ENCODE data around the gene SOCS7.

SOCS7 gene

DNA sequence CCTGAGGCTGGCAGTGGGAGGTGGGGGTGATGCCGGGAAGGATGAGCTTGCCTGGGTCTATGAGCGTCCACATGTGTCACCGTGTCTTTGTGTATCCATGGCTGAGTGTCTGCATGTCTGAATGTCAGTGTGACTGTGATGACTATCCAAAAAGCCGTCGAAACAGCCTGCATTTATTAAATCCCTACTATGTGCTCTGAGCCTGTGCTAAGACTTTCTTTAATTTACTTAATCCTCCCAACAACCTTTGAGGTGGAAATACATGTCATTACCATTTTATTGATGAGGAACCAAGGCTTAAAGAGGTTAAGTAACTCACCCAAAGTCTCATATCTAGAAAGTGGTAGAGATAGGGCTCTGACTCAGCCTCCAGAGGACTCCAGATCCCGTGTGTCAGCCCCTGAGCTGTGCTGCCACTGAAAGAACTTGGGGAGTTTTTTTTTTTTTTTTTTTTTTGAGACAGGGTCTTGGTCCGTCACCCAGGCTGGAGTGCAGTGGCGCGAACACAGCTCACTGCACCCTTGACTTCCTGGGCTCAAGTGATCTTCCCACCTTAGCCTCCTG is 96.6 kb downstream of the SOCS7 start:
- Histone ChIP-seq H3K9ac (ENCODE audit: low read length in 5 of 5) (peak overlapping the region in 1 of 5 donors; percentile 36), H3K4me3 (ENCODE audit: low read depth in 1 of 5, low read length in 5 of 5) (no peak overlapping the region), H3K36me3 (ENCODE audit: control insufficient read depth in 5 of 5, insufficient read depth in 5 of 5, low read length in 5 of 5) (no peaks in the 10 kb centered on the region), H3K27me3 (ENCODE audit: control insufficient read depth in 5 of 5, insufficient read depth in 4 of 5, low read length in 5 of 5) (peaks cover 4 to 11% (median 4%) of the 10 kb centered on the region in 5 donors), H3K9me3 (ENCODE audit: control insufficient read depth in 5 of 5, low read length in 5 of 5) (no peaks in the 10 kb centered on the region), H3K4me1 (ENCODE audit: control insufficient read depth in 5 of 5, insufficient read depth in 5 of 5, low read length in 5 of 5) (peaks cover 3 to 65% (median 42%) of the 10 kb centered on the region in 5 donors), H3K27ac (ENCODE audit: low read depth, low read length) (no peak overlapping the region)

DNA sequence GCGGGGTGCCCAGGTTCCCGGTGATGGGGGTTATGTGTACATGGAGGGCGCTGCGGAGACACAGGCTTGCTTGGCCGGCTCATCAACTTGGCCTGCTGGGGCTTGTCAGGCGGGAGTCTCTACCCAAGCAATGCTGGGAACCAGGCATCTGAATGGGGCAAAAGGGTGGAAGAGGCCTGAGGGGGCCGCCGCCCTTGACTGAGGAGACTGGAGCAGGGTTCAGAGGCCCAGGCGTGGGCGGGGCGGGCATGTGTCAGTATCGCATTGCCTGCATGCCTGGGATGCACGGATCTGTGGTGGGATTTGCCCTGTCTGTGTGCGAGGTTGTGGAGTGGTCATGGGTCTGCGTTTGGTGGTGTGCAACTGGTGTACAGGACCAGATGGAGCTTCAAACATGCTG is 97.7 kb downstream of the SOCS7 start:
- Histone ChIP-seq H3K27me3 (ENCODE audit: control insufficient read depth in 5 of 5, insufficient read depth in 4 of 5, low read length in 5 of 5) (peaks cover 4 to 12% (median 4%) of the 10 kb centered on the region in 5 donors), H3K9me3 (ENCODE audit: control insufficient read depth in 5 of 5, low read length in 5 of 5) (no peaks in the 10 kb centered on the region), H3K27ac (ENCODE audit: low read depth, low read length) (peak overlapping the region; percentile 57), H3K36me3 (ENCODE audit: control insufficient read depth in 5 of 5, insufficient read depth in 5 of 5, low read length in 5 of 5) (no peaks in the 10 kb centered on the region), H3K9ac (ENCODE audit: low read length in 5 of 5) (no peak overlapping the region), H3K4me1 (ENCODE audit: control insufficient read depth in 5 of 5, insufficient read depth in 5 of 5, low read length in 5 of 5) (peaks cover 3 to 63% (median 39%) of the 10 kb centered on the region in 5 donors), H3K4me3 (ENCODE audit: low read depth in 1 of 5, low read length in 5 of 5) (no peak overlapping the region)

DNA sequence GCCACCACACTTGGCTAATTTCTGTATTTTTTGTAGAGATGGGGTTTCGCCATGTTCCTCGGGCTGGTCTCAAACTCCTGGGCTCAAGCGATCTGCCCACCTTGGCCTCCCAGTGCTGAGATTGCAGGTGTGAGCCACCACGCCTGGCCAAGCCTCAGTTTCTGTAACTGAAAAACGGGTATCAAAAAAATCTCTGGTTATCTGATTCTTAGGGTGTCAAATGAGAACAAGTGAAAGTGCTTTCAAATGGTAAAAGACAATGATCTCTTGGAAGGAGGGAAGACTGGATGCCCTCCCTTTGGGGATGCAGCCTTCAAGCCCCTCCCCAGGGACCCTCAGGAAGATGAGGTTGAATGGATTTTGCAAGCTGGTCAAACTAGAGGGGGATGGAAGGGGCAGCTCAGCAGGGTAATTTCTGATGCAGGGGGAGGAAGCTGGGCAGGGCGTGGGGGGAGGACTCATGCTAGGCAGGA is 98.9 kb downstream of the SOCS7 start:
- H3K9ac ChIP-seq (ENCODE audit: low read length in 5 of 5) = no peak overlapping the region
- H3K36me3 ChIP-seq (ENCODE audit: control insufficient read depth in 5 of 5, insufficient read depth in 5 of 5, low read length in 5 of 5) = no peaks in the 10 kb centered on the region
- H3K27ac ChIP-seq (ENCODE audit: low read depth, low read length) = peak overlapping the region; percentile 57
- H3K9me3 ChIP-seq (ENCODE audit: control insufficient read depth in 5 of 5, low read length in 5 of 5) = no peaks in the 10 kb centered on the region
- no peak overlapping the region for H3K4me3 ChIP-seq (ENCODE audit: low read depth in 1 of 5, low read length in 5 of 5)
- H3K27me3 ChIP-seq (ENCODE audit: control insufficient read depth in 5 of 5, insufficient read depth in 4 of 5, low read length in 5 of 5) = peaks cover 4 to 12% (median 4%) of the 10 kb centered on the region in 5 donors
- H3K4me1 ChIP-seq (ENCODE audit: control insufficient read depth in 5 of 5, insufficient read depth in 5 of 5, low read length in 5 of 5) = peaks cover 3 to 71% (median 47%) of the 10 kb centered on the region in 5 donors

DNA sequence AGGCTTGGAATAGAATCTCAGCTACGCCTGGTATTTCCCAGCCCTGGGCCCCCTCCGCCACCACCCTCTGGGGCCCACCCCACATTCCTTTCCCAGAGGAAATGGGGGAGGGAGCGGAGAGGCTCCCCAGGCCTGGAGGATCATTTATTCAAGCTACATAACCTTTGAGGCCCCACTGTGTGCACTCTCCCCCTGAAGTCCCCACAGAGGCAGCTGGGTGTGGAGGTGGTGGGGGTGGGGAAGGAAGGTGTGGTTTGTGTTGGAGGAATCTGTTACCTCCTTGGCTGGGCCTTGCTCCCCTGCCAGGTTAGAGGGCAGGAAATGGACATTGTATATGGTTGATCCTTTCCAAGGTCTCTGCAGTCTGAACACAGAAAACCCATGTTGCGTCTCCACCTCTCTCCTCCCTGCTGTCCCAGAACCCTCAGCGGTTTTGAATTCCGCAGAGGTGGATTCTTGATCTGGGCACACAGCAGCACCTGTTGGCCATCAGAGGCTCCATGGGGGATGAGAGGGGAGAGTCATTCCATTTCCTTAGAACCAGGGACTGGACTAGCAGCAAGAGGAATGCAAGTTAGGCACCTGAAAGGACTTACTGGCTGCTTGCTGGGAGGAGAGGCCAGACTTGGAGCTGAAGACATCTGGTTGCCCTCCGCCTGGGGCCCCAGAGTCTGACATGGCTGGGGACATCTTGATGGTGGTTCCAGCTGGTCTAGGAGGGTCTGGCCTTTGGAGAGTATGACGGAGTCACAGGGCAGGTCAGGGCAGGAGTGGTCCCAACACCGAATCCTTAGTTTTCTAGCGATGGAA is 99.6 kb downstream of the SOCS7 start:
- Histone ChIP-seq H3K4me1 (ENCODE audit: control insufficient read depth in 5 of 5, insufficient read depth in 5 of 5, low read length in 5 of 5) (peaks cover 4 to 78% (median 47%) of the 10 kb centered on the region in 5 donors), H3K9me3 (ENCODE audit: control insufficient read depth in 5 of 5, low read length in 5 of 5) (no peaks in the 10 kb centered on the region), H3K4me3 (ENCODE audit: low read depth in 1 of 5, low read length in 5 of 5) (peak overlapping the region in 3 of 5 donors; percentile 29 to 48 (median 40)), H3K9ac (ENCODE audit: low read length in 5 of 5) (peak overlapping the region in 1 of 5 donors; percentile 39), H3K36me3 (ENCODE audit: control insufficient read depth in 5 of 5, insufficient read depth in 5 of 5, low read length in 5 of 5) (no peaks in the 10 kb centered on the region), H3K27ac (ENCODE audit: low read depth, low read length) (peak overlapping the region; percentile 57), H3K27me3 (ENCODE audit: control insufficient read depth in 5 of 5, insufficient read depth in 4 of 5, low read length in 5 of 5) (peaks cover 4 to 12% (median 4%) of the 10 kb centered on the region in 5 donors)

DNA sequence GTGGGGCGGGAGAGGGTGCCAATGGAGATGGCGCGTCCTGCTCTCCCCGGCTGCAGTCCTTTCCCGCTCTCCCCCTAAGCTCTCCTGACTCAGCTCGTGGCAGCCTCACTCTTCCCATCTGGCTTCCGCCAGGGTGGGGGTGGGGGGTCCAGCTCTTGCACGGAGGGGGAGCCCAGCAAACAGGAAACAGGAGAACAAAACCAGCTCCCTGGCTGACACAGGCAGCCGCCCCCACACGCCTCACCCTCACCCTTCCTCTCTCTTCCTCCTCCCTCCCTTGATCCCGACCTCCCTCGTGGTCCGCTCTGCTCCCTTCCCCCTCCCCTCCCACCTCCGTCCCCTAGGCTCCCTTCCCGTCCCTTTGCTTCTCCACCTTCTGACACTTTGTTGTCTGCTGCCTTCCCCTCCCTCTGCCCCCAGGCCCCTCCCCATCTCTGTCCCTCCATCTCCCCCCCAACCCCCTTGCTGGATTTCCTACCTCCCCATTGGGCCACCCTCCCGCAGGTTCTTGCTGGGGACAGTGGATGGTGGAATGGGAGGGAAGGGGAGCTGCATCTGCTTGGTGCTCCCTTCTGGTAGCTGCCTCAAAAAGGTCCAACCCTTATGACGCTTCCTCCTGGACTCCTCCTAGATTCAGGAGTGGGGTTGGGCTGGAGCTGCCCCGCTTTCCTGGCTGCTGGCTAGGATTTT is 100.3 kb downstream of the SOCS7 start:
- peak overlapping the region; percentile 57 for H3K27ac ChIP-seq (ENCODE audit: low read depth, low read length)
- peaks cover 4 to 12% (median 4%) of the 10 kb centered on the region in 5 donors for H3K27me3 ChIP-seq (ENCODE audit: control insufficient read depth in 5 of 5, insufficient read depth in 4 of 5, low read length in 5 of 5)
- no peaks in the 10 kb centered on the region for H3K9me3 ChIP-seq (ENCODE audit: control insufficient read depth in 5 of 5, low read length in 5 of 5)
- H3K36me3 ChIP-seq (ENCODE audit: control insufficient read depth in 5 of 5, insufficient read depth in 5 of 5, low read length in 5 of 5) = no peaks in the 10 kb centered on the region
- peaks cover 5 to 80% (median 47%) of the 10 kb centered on the region in 5 donors for H3K4me1 ChIP-seq (ENCODE audit: control insufficient read depth in 5 of 5, insufficient read depth in 5 of 5, low read length in 5 of 5)
- H3K4me3 ChIP-seq (ENCODE audit: low read depth in 1 of 5, low read length in 5 of 5) = peak overlapping the region in 2 of 5 donors; percentile 40 to 48
- peak overlapping the region in 1 of 5 donors; percentile 39 for H3K9ac ChIP-seq (ENCODE audit: low read length in 5 of 5)

DNA sequence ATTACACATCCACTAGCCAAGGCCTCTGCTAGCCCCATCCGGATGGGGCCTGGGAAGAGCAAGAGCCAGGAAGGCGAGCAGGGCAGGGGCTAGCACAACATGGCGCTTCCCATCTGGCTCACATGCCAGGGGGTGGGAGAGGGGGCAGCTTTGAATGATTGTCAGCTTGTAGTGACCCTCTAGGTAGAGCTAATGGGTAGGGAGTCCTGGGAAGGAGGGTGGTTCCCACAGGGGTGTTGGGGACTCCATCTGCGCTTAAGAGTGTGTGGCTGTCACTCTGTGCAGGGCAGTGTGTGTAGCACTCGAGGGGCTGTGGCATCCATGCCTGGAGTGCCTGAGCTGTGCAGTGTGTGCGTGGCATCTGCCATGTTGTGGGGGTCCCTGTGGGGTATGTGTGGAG is 101.1 kb downstream of the SOCS7 start:
- Histone ChIP-seq H3K9ac (ENCODE audit: low read length in 5 of 5) (no peak overlapping the region), H3K4me3 (ENCODE audit: low read depth in 1 of 5, low read length in 5 of 5) (peak overlapping the region in 3 of 5 donors; percentile 50 to 58 (median 56)), H3K4me1 (ENCODE audit: control insufficient read depth in 5 of 5, insufficient read depth in 5 of 5, low read length in 5 of 5) (peaks cover 6 to 76% (median 42%) of the 10 kb centered on the region in 5 donors), H3K9me3 (ENCODE audit: control insufficient read depth in 5 of 5, low read length in 5 of 5) (no peaks in the 10 kb centered on the region), H3K27me3 (ENCODE audit: control insufficient read depth in 5 of 5, insufficient read depth in 4 of 5, low read length in 5 of 5) (peaks cover 4 to 12% (median 4%) of the 10 kb centered on the region in 5 donors), H3K27ac (ENCODE audit: low read depth, low read length) (peak overlapping the region; percentile 57), H3K36me3 (ENCODE audit: control insufficient read depth in 5 of 5, insufficient read depth in 5 of 5, low read length in 5 of 5) (peaks cover 0 to 3% (median under 1%) of the 10 kb centered on the region in 5 donors)

DNA sequence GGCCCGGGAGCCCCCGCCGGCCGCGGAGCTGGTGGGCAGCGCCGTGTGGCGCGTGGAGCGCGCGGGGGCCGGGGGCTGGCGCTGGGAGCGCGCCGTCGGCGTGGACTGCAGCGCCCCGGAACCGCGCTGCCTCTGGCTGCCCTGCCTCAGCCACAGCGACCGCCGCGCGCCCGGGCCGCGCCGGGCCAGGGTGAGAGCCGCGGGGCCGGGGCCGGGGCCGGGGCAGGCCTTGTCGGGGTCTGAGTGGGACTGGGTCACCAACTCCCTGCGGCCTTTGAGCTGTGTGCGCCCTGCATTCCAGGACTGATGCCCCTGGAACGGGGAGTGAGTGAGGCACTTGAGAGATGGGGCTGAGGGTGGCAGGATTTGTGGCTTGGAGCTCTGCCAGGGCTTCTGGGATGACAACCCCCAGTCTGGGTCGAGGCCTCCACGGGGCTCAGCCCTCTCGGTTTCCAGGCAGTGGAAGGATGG is 102.3 kb downstream of the SOCS7 start:
- Histone ChIP-seq H3K27ac (ENCODE audit: low read depth, low read length) (no peak overlapping the region), H3K36me3 (ENCODE audit: control insufficient read depth in 5 of 5, insufficient read depth in 5 of 5, low read length in 5 of 5) (peaks cover 0 to 16% (median 13%) of the 10 kb centered on the region in 5 donors), H3K27me3 (ENCODE audit: control insufficient read depth in 5 of 5, insufficient read depth in 4 of 5, low read length in 5 of 5) (peaks cover 4 to 12% (median 4%) of the 10 kb centered on the region in 5 donors), H3K4me3 (ENCODE audit: low read depth in 1 of 5, low read length in 5 of 5) (peak overlapping the region in 4 of 5 donors; percentile 49 to 58 (median 51)), H3K9ac (ENCODE audit: low read length in 5 of 5) (peak overlapping the region in 1 of 5 donors; percentile 59), H3K4me1 (ENCODE audit: control insufficient read depth in 5 of 5, insufficient read depth in 5 of 5, low read length in 5 of 5) (peaks cover 6 to 68% (median 39%) of the 10 kb centered on the region in 5 donors), H3K9me3 (ENCODE audit: control insufficient read depth in 5 of 5, low read length in 5 of 5) (no peaks in the 10 kb centered on the region)

DNA sequence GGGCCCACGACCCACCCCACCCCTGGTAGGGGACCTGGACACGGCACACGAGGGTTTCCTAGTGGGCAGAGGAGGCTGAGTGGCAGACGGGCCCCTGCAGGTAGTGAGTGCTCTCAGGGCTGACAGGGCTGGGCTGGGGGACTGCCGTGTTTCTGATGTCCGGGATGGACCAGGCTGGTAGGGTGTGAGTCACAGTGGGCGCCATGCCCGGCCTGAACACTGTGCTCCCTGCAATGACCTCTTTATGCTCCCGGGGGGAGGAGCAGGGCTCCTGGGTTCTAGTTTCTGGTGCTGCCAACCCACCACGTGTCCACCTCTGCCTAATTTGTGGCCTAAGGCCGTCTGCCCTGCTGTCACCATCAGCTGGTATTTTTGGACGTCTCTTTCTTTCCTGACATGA is 102.9 kb downstream of the SOCS7 start:
- Histone ChIP-seq H3K27ac (ENCODE audit: low read depth, low read length) (no peak overlapping the region), H3K4me1 (ENCODE audit: control insufficient read depth in 5 of 5, insufficient read depth in 5 of 5, low read length in 5 of 5) (peaks cover 6 to 62% (median 39%) of the 10 kb centered on the region in 5 donors), H3K27me3 (ENCODE audit: control insufficient read depth in 5 of 5, insufficient read depth in 4 of 5, low read length in 5 of 5) (peaks cover 4 to 12% (median 4%) of the 10 kb centered on the region in 5 donors), H3K36me3 (ENCODE audit: control insufficient read depth in 5 of 5, insufficient read depth in 5 of 5, low read length in 5 of 5) (peaks cover 0 to 21% (median 18%) of the 10 kb centered on the region in 5 donors), H3K9me3 (ENCODE audit: control insufficient read depth in 5 of 5, low read length in 5 of 5) (no peaks in the 10 kb centered on the region), H3K9ac (ENCODE audit: low read length in 5 of 5) (peak overlapping the region in 1 of 5 donors; percentile 59), H3K4me3 (ENCODE audit: low read depth in 1 of 5, low read length in 5 of 5) (peak overlapping the region in 4 of 5 donors; percentile 24 to 58 (median 51))

Data from subcutaneous abdominal adipose tissue (tissue), 5 donors.